COR-L47 (cell line): ENCODE data around the gene ARID1B.
"Not testable (repeated sequence)": the region's sequence is repeated elsewhere in the genome, so short reads cannot be mapped to it uniquely, and the experiment has no call there.

Source experiments
- DNase-seq: peaks from one replicate; lab custom pipeline; 2025; lab: John Stamatoyannopoulos, UW

Gene ARID1B

DNA sequence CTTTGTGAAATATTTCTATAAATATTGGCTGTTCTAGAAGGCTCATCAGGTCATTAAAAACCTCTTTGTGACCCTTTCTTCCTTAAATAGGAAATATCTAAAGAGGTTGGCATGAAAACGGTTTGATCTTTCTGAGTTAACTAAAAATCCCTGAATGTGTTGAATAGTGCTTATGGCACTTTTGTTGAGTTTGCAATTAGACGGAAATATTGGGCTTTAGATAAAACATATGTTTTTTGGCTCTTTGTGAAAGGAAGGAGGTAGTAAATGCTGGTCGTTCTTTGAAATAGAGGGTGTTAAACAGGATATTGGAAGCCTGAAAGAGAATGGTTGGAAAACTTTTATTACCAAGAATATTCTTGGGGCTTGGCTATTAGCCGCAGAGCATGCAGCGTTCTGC lies 163.0 kb downstream of the ARID1B start:
- DNase-seq: no peak

DNA sequence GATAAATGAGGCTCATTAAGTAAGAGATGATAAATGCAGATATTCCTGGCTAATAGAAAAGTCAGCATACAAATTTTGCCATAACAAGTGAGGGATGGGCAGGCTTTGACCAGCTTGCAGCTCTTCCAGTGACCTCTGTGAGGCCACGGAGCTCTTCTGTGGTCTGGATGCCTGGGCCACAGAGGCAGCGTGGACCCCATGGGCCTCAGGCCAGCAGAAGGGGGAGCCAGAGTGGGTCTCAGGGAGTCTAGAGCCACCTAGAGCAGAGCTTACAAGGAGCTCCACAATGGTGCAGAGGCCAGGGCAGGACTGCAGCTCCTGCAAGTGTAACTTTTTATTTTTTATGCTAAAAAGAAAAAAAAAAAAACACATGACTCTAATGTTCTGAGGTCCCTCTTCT lies 165.1 kb downstream of the ARID1B start:
- no peak for DNase-seq

DNA sequence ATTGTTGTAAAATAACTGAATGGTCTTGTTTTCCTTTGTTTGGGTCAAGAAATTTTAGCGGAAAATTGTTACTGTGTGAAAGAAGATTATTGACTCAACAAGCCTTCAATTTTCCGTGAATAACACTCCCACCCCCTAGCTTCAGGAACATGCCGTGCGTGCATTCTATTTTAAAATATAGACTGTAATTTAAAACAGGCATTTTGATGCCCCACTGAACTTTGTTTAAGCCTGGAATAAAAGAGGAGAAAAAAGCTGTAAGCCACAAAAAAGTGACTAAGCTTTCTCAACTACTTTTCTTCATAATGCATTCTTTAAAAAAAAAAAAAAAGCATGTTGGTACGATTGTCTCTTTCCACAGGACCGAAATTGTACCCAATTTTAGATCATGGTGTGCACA lies 166.0 kb downstream of the ARID1B start:
- DNase-seq: no peak

DNA sequence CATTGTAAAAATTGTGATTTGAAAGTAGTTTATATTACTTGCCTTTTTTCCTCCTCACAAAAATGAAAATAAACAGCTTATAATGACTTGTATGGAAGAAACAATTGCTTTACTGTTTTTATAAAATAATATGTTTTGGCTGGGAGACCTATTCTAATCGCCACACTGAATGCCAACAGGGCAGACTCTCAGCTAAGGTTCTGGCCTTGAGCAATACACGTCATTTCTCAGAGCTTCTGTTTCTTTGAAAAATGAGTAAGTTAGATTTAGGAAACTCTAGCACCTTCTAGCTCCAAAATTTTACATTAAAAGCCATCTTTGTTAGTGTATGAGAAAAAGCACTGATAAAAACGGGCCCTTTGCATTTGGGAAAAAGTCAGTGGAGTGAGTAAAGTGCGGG lies 166.6 kb downstream of the ARID1B start:
- no peak for DNase-seq

DNA sequence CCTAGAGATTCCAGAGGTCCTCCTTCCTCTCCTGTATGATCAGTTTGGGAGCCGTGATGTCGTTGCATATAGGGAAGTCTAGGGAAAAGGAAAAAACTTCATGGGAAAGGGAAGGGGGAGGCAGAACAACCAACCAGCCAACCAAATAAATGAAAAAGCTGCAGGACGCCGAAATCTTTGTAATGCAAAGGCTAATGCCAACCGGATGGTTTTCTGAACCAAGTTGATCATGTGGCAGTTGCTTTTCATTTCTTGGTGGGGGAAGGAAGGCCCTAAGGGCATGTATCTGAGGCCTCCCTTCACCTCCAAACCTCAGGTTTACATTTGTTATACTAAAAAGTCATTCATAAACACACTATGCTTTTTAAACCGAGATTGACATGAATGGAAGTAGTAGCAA lies 167.2 kb downstream of the ARID1B start:
- no peak for DNase-seq

DNA sequence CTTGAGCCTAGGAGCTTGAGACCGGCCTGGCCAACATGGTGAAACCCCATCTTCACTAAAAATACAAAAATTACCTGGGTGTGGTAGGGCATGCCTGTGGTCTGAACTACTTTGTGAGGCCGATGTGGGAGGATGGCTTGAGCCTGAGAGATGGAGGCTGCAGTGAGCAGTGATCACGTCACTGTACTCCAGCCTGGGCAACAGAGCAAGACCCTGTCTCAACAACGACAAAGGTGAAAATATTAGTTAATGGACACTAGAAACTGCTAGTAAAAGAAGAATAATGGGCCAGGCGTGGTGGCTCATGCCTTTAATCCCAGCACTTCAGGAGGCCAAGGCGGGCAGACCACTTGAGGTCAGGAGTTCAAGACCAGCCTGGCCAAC lies 168.6 kb downstream of the ARID1B start:
- not testable (repeated sequence) for DNase-seq

DNA sequence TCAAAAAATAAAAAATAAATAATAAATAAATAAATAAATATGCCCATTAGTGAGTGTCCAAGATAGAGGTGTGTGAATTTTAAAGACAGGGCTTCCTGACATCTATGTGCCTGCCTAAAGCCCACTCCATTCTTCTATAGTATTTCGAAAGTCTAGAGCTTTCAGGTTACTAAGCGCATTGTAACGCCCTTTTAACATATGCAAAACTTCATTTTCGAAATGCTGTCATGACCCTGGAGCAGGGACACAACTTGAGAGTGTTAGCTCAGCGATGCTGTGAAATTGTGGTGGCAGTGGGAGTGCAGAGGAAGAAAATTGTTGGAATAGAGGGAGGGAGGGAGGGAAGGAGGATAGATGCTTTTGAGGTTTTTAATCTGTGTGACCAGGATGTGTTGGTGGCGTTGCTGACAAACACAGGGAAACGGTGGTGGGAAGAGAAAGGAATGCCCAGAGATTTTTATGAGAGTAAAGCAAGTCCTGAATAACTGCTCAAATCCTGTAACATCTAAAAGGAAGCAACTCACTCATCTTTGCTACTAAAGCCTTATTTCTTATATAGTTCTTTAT lies 169.3 kb downstream of the ARID1B start:
- DNase-seq: no peak

DNA sequence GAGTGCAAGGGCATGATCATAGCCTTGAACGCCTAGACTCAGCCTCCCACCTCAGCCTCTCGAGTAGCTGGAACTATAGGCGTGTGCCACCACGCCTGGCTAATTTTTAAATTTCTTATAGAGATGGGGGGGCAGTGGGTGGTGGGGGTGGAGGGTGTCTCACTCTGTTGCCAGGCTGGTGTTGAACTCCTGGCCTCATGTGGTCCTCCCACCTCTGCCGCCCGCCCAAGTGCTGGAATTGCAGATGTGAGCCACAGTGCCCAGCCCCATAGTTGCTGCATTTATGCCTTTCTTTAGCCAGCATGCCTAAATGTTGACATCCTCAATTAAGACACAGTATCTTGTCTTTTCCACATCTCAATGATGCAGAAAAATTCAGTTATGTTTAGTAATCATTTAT lies 171.1 kb downstream of the ARID1B start:
- no peak for DNase-seq

DNA sequence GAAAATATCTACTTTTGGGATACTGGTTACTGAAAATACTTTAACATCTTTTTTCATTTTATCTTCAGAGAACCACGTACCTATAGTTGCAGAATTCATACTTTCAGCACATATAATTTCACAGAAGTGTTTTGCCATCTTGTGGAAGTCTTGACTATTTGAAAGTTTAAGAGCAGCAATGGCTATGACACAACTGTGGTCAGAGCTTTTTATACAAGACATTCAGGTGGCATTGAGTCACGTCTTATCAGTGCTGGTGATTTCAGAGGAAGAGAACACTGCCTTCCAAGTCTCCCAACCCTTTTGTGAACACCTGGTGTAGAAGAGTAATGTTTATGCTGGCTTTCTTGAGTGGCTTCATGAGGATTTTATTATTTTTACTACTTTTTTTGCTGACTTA lies 171.6 kb downstream of the ARID1B start:
- no peak for DNase-seq

DNA sequence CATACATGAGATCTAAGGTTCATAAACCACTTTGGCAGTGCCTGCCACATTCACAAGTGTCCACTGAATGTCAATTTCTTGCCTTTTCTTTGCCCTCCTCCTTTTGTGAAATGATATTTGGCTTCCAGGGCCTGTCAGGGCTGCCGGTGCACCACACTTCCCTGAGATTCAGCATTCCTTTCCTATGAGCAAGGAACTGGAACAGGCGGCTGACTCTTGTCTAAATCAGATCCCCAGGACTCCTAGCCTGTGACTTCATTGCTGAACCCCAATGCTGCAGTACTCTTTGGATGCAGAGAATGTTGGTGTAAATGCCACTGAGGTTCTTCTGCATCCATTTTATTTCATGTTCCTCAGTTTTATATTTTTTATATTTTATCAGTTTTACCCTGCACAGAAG lies 172.2 kb downstream of the ARID1B start:
- no peak for DNase-seq

DNA sequence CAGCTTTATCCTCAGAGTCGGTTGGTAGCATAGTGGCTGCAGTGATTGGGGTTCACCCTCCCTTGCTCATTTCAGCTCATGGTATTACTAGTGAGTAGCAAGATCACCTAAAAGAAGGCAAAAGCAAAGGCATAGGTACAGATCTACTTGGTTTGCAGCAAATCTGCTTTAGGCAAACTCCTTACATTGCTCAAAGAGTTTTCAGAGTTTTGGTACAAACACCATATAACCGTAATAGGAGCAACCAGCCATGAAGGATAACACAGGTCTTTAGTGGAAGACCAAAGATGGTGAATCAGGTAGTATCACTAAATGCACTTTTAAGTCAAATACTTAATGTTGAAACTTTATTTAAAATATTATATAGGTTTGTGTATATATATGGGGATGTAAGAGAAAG lies 172.9 kb downstream of the ARID1B start:
- no peak for DNase-seq

DNA sequence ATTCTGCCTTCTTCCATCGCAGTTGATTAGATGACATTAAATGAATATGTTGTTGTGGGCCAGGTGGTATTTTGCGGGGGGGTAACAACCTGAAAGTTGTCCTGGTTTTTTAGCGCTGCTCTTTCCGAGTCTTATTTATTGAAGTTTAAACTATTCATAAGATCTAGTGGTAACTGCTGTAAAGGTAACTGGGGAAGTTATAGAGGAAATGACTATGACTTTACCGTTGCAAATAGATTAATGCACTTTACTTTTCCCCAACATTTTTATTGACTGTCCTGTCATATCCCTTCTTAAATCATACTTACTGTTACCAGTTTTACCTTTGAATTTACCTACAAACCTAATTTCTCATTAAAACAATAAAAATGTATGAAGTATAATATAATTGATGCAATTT lies 173.4 kb downstream of the ARID1B start:
- DNase-seq: no peak

DNA sequence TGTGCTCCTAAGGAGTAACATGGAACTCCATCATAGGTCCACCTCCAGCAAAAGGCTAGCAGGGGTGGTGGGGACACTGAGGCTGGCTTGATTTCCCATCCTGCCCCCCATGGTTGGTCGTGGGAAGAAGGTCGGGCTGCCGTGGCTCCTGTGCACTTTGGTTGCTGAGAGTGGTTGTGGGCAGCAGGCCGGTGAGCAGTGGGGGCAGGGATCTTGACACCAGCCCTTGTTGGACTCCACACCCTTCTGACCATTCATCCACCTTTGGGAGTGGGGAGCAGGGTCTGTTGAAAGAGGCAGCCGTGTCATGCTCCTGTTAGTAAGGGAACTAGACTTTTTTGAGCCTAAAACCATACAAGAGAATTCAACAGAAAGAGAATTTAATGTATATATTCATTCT lies 175.2 kb downstream of the ARID1B start:
- no peak for DNase-seq

DNA sequence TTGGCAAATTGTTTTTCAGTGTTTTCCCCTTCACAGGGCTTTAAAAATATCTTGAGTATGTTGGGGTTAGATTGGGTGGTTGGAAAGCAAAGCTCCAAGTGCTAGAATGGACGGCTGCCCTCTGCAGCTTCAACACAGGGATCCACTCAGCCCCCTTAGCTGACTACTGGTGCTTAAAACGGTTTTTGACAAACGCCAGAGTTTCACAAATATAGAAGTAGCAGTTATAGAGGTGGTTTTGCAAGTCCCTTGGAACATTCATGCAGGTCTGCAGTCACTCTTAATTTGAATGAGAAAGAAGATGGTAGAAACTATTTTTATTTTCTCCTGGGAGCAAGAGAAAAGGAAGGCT lies 175.9 kb downstream of the ARID1B start:
- DNase-seq: no peak

DNA sequence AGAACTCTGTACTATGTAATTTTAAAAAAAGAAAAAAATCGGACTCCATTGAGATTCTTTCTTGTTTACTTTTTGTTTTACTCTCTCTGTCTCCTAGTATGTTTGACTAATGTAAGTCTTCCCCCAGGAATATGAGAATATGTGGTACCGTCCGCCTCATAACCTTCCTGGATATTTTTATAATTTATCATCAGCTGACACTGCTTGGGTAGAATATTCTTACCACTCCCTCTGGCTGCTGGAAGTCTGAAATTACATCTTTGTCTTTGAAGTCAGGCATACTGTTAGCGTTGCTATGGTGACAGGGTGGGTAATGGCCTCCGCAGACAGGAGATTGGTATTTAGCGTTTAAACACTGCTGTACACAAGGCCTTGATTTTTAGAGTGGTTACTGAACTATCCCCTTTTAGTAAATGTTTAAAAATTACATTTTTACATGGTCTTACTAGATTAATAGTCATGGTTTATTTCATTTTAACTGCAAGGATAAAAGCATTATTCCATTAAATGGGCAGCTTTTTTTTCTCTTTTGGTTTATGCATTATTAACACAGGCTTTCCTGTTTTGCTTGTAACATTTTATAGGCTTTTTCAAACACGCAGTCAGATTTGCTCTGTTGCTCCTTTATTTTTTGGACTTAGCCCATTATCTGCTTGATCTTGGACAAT lies 176.4 kb downstream of the ARID1B start:
- peak; percentile 73 for DNase-seq

DNA sequence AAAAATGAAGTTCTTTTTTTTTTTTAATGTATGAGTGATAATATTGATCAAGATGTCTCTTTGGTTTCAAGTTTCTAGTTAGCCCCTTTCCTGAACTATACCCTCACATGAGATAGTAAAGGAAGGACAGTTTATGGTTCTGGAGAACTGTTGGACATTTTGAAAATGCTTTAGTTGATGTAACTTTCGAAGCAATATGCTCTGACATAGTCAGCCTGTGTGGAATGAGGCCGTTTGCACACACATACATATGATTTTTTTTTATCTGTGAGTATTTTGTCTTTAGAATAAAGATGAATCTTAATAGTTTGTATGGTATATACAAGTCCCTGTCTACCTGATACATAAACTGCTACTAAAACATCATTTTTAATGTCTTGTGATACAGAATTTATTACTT lies 177.0 kb downstream of the ARID1B start:
- DNase-seq: no peak

DNA sequence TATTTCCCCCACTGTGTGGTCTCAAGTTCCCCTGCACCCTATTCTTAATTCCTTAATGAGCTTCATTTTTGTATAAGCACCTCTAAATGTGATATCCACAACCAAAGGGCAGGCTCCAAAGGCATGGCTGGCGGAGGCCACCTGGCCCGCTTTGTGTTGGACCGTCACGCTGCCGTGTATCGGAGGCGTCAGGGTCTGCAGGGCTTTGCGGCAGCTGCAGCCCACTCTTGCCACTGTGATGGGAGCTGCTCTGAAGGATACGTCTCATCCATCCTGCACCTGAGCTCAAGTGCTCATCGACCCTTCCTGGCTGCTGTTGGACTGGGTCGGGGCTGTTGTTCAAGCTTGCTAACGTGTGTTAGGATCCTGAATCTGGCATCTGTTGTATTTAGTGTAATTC lies 177.6 kb downstream of the ARID1B start:
- no peak for DNase-seq

DNA sequence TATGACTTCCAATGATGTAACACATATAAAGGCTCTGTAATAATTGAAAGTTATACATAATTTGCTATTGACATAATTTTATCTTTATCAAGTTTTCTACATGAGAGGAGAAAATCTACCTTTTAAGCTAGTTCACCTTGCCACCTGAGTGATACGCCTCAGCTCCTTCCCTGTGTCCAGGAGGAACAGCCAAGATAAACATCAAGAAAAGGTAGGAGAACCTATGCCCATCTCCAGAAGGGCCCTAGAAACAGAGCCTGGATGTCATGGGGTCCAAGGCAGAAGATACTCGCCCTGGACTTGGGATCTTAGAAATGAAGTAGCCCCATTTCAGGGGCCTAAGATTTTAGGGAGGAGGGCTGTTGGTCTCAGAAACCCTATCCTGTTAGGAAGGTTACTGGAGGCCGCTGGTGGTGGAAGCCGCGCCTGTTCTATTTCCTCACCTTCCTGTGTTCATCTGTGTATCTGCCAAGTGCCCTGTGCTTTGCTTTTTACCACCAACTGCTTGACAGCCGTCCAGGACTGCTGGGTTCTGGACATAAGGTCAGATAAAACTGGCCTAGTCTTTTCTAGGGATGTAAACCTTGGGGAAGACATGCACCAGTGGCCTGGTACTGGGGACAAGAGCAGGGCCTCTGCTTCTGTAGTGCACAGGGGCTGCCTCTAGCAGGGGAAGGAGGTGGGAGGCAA lies 178.5 kb downstream of the ARID1B start:
- no peak for DNase-seq

DNA sequence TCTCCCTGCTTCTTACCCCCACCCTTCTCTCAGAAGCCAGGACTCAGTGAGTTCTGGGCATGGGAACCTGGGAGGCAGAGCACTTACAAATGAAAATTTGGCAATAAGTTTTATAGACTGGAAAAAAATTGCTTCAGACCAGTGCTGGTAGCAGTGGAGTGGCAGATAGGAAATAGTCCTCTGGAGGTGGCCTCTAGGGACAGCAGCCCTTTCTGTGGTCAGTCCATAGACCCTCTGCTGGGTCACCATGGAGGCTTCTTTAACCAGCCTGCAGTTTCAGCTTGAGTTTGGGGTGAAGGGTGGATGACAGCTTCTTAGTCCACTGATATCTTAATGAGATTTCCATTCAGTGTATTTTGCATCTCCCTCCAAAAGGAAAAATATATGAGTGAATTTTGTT lies 179.1 kb downstream of the ARID1B start:
- no peak for DNase-seq

DNA sequence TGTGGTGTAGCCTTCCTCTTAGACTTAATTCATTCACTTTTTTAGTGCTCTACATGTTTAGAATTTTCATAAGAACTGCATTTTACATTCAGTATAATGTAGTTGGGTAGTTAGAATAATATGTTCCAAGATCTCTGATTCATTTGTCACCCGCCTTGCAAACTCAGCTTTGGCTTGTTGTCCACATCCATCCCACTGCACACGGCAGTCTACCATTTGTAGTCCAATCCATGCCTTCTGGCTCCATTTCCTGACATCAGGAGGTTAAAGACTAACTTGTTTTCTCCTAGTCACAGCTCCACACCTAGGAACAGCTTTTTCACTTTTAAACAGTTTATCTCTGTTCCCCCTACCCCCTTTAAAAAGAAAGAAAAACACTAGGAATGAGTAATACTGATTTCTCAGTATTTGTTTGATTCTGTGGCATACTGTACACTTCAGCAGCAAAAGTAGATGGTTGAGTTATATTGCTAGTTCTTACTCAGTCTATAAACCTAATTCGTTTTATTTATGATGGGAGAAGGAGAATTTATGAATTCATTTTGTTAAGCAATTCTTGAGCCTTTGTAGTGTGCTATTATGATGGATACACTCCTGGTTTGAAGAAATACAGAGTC lies 180.9 kb downstream of the ARID1B start:
- no peak for DNase-seq

DNA sequence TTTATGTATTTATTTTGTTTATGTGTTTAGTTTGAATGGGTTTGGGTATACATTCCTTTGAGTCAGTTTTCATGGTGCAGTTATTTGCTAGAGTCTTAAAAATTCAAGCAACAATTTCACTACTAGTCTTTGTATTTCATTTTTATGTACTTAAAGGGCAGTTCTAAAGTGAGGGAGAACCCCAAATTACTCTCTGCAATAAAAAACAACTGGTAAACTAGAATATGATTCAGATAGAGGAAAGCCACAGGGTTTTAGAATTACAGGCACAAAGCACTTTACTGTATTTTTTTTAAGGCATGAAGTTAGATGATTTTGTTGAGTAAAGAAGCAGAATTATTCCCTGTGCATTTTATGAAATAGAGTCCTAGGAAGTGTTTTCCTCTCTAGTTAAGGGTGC lies 183.3 kb downstream of the ARID1B start:
- DNase-seq: no peak

DNA sequence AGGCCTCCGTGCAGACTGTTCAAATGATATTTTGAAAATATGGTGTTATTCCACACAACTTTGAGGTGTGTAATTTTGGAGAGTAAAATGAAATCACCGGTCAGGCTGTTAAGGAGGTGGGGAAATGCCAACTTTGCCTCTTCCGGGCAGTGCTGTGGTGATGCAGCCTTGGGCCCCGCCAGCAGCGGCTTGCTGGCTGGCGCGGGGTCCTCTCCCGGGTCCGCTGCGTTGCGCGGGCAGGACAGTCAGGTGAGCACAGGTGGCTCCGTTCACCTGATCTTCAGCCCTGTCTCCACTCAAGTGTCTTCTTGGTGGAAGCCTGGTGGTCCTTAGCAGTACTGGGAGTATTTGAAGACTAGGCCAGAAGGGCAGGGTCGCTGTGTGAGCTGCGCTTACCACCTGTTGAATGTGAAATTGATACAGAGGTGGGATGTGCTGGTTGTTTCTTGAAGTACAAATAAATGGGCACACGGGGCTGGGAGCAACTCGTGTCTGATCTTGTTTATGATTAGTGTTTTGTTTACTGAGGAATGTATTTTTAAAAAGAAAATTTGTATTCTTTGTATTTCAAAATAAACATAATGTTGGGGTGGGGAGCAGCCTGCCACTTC lies 184.2 kb downstream of the ARID1B start:
- DNase-seq: no peak
